ENCODE measurements around the gene RAB44.
"Not testable (repeated sequence)": the region's sequence is repeated elsewhere in the genome, so short reads cannot be mapped to it uniquely, and the experiment has no call there.

Gene RAB44

DNA sequence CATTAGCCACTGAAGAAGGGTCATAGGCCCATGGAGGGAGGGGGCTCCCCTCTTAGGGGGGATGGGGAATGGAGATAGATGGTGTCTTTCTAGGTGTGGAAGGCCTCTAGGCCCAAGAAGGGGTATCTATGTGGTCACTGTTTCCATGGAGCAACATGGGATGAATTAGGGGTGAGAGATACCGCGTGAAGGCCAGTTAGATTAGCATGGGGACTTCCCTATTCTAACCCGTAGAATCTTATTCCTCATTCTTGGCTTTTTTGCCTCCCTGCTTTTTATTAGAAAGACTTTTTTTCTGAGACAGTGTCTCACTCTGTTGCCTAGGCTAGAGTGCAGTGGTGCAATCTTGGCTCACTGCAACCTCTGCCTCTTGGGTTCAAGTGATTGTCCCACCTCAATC, 3.2 kb downstream of the RAB44 start:
- no peak for DNase-seq (ENCODE audit: low spot score)
- H3K36me3 Mint-ChIP-seq (ENCODE audit: low read depth) = no peaks in the 10 kb centered on the region
- no peaks in the 10 kb centered on the region for H3K9me3 Mint-ChIP-seq
- H3K4me1 Mint-ChIP-seq (ENCODE audit: low read depth) = peaks cover 14% of the 10 kb centered on the region
- no peak overlapping the region for H3K4me3 Mint-ChIP-seq
- no peak overlapping the region for H3K27ac Mint-ChIP-seq
- H3K27me3 Mint-ChIP-seq (ENCODE audit: low read depth) = peaks cover 19% of the 10 kb centered on the region

DNA sequence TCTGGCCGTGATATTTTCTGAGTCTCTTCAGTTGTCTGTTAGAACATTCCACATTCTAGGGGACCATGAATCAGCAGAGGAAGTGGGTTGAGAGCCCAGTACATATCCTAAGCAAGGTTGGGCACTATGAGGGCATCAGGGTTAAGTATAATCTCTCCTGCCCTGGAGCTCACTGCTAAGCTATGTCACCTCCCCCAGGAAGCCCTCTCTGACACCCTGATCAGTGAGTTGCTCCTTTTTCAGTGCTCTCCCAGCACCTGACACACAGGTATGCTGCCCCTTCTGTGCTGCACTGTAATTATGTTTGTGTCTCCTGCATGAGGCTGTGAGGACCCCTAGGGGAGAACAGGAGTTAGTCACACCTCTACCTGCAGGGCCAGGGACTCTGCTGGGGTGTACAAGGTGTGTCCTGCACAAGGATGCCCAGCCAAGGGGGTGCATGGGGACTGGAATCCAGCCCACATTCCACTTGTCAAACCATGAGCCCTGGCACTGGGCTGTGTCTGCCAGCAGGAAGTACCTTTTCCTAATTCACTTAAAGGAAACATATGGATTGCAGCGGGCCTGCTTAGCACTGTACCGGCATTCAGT, 3.9 kb downstream of the RAB44 start:
- Mint-ChIP-seq H3K4me1 (ENCODE audit: low read depth) (peaks cover 11% of the 10 kb centered on the region), H3K36me3 (ENCODE audit: low read depth) (no peaks in the 10 kb centered on the region), H3K27me3 (ENCODE audit: low read depth) (peaks cover 19% of the 10 kb centered on the region), H3K4me3 (no peak overlapping the region), H3K9me3 (no peaks in the 10 kb centered on the region), H3K27ac (no peak overlapping the region)
- DNase-seq (ENCODE audit: low spot score) = no peak

DNA sequence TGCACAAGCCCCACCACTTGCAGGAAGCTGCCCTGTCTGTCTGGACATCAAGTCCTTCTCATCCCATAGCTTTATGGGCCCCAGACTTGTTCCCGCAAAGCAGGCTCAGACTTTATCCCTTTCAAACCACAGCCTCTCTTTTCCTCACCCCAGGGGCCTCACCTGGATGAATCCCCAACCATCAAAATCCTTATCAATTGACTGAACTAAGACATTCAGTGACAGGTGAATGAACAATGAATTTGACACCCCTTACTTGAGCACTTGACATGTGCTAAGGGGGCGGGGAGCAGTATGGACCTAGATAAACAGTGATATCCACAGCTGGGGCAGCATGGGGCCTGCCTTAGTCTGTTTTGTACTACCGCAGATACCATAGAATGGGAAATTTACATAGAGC, 5.0 kb downstream of the RAB44 start:
- H3K4me3 Mint-ChIP-seq = no peak overlapping the region
- no peak for DNase-seq (ENCODE audit: low spot score)
- no peaks in the 10 kb centered on the region for H3K9me3 Mint-ChIP-seq
- peaks cover 17% of the 10 kb centered on the region for H3K27me3 Mint-ChIP-seq (ENCODE audit: low read depth)
- H3K4me1 Mint-ChIP-seq (ENCODE audit: low read depth) = peaks cover 7% of the 10 kb centered on the region
- H3K36me3 Mint-ChIP-seq (ENCODE audit: low read depth) = no peaks in the 10 kb centered on the region
- H3K27ac Mint-ChIP-seq = no peak overlapping the region

DNA sequence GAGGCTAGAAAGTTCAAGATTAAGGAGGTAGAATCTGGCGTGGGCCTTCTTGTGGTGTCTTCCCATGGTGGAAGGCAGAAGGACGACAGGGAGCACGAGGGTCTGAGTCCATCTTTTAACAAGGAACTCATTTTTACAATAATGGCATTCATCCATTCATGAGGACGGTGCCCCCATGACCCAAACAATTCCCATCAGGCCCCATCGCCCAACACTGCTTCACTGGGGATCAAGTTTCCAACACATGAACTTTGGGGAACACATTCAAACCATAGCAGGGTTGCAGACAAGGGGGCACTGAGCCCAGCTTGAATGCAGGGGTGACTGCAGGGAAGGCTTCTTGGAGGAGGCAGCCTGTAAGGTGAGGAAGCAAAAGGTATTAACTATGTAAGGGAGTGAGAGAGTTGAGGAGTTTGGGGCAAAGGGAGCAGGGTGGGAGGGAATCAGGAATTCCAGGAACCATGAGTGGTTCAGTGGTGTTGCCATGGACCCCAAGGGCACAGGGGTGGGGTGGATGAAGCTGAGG, 5.5 kb downstream of the RAB44 start:
- no peaks in the 10 kb centered on the region for H3K36me3 Mint-ChIP-seq (ENCODE audit: low read depth)
- peaks cover 17% of the 10 kb centered on the region for H3K27me3 Mint-ChIP-seq (ENCODE audit: low read depth)
- no peak for DNase-seq (ENCODE audit: low spot score)
- no peak overlapping the region for H3K4me3 Mint-ChIP-seq
- no peaks in the 10 kb centered on the region for H3K9me3 Mint-ChIP-seq
- H3K4me1 Mint-ChIP-seq (ENCODE audit: low read depth) = peaks cover 6% of the 10 kb centered on the region
- no peak overlapping the region for H3K27ac Mint-ChIP-seq

DNA sequence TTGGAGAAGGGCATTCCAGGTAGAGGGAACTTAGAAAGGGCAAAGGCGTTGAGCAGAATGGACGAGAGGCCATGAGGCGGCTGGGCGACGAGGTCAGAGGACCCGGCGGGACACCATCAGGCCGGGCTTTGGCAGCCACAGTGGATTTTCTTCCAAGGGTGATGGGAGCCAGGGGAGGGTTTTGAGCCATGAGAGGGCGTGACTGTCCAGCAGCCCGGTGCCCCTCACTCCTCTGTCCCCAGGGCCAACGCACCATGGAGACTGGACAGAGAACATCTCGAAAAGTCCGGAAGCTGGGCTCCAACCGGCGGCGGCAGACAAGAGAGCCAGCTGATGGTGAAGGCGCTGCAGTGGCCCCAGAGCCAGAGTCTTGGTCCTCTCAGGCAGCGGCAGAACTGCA, 6.4 kb downstream of the RAB44 start:
- Mint-ChIP-seq H3K4me1 (ENCODE audit: low read depth) (peaks cover 6% of the 10 kb centered on the region), H3K36me3 (ENCODE audit: low read depth) (no peaks in the 10 kb centered on the region), H3K9me3 (no peaks in the 10 kb centered on the region), H3K27ac (no peak overlapping the region), H3K4me3 (no peak overlapping the region), H3K27me3 (ENCODE audit: low read depth) (peaks cover 17% of the 10 kb centered on the region)
- no peak for DNase-seq (ENCODE audit: low spot score)

DNA sequence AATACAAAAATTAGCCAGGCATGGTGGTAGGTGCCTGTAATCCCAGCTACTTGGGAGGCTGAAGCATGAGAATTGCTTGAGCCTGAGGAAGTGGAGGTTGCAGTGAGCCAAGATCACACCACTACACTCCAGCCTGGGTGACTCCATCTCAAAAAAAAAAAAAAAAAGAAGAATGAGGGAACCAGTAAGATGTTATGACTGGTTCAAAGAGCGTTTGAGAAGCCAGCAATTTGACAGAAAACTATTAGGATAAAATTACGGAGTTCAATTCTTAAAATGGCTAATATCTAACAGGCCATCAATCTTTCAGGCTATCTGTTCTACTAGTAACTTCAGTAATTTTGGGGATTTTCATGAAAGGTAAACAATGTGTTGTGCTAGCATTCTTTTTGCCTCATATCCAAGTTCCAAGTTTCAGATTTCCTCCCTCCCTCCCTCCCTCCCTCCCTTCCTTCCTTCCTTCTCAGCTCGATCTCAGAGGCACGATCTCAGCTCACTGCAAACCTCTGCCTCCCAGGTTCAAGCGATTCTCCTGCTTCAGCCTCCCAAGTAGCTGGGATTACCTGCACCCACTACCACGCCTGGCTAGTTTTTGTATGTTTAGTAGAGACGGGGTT, 7.4 kb downstream of the RAB44 start:
- H3K9me3 Mint-ChIP-seq; H3K4me1 Mint-ChIP-seq (ENCODE audit: low read depth); H3K27ac Mint-ChIP-seq; DNase-seq (ENCODE audit: low spot score); H3K4me3 Mint-ChIP-seq; H3K36me3 Mint-ChIP-seq (ENCODE audit: low read depth): not testable (repeated sequence)
- peaks cover 19% of the 10 kb centered on the region for H3K27me3 Mint-ChIP-seq (ENCODE audit: low read depth)

DNA sequence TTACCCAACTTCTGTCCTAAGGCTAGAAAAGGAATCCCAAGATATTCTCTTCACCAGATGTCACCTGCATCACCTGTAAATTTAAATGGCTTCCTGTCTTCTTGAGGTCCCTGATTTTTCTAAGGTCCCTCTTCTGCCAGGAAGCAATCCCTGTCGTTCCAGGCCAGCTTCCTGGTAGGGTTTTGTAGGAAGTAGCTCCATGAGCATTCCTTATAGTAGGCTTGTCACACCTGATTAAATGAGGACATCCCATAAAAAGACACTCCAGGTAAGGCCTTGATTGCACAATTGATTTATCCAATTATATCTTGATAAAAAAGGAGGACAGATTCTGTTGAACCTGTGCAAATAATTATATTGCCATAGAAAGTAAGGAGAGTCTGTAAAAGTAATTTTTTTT, 8.7 kb downstream of the RAB44 start:
- DNase-seq (ENCODE audit: low spot score) = no peak
- H3K4me1 Mint-ChIP-seq (ENCODE audit: low read depth) = peaks cover 2% of the 10 kb centered on the region
- H3K27ac Mint-ChIP-seq = no peak overlapping the region
- H3K9me3 Mint-ChIP-seq = no peaks in the 10 kb centered on the region
- H3K4me3 Mint-ChIP-seq = no peak overlapping the region
- peaks cover 20% of the 10 kb centered on the region for H3K27me3 Mint-ChIP-seq (ENCODE audit: low read depth)
- no peaks in the 10 kb centered on the region for H3K36me3 Mint-ChIP-seq (ENCODE audit: low read depth)

DNA sequence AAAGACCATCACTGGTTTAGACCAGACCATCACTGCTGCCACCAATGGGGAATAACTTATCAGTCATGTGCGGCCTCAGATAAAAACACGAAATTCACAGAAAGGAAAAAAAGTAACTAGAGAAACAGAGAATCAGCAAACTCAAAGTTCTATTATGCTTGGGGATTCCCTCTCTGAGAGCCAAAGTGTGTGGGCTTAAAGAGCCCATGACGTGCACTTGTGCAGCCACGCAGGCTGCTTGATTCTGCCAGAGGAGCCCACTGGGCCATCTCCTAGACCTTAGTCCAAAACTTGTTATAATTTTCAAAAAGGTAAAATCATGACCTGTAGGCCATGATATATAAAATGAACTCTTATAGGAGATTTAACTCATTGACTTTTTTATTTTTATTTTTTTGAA, 15.2 kb downstream of the RAB44 start:
- no peak for DNase-seq (ENCODE audit: low spot score)
- H3K27ac Mint-ChIP-seq = no peak overlapping the region
- no peaks in the 10 kb centered on the region for H3K9me3 Mint-ChIP-seq
- H3K4me1 Mint-ChIP-seq (ENCODE audit: low read depth) = no peaks in the 10 kb centered on the region
- no peak overlapping the region for H3K4me3 Mint-ChIP-seq
- peaks cover 3% of the 10 kb centered on the region for H3K27me3 Mint-ChIP-seq (ENCODE audit: low read depth)
- H3K36me3 Mint-ChIP-seq (ENCODE audit: low read depth) = no peaks in the 10 kb centered on the region

DNA sequence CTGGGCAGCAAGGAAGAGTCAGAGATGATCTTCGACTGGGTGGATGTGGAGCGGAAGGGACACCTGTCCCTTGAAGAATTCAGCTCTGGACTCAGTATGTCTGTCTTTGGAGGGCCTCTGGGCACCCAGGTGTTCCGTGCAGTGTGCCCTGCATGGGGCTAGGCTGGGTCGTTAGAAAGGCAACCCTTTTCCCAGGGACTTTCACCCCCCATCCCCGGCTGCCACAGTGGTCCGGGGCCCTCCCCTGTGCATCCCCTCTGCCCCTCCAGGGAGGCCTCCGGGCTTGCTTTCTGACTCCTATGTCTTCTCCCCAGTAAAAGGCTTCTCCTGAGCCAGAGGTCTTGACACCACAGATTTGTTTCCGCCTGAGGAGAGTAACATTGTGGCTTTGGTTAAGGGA, 16.2 kb downstream of the RAB44 start:
- H3K4me3 Mint-ChIP-seq = no peak overlapping the region
- no peaks in the 10 kb centered on the region for H3K4me1 Mint-ChIP-seq (ENCODE audit: low read depth)
- DNase-seq (ENCODE audit: low spot score) = no peak
- peaks cover 3% of the 10 kb centered on the region for H3K27me3 Mint-ChIP-seq (ENCODE audit: low read depth)
- no peak overlapping the region for H3K27ac Mint-ChIP-seq
- H3K36me3 Mint-ChIP-seq (ENCODE audit: low read depth) = no peaks in the 10 kb centered on the region
- no peaks in the 10 kb centered on the region for H3K9me3 Mint-ChIP-seq

DNA sequence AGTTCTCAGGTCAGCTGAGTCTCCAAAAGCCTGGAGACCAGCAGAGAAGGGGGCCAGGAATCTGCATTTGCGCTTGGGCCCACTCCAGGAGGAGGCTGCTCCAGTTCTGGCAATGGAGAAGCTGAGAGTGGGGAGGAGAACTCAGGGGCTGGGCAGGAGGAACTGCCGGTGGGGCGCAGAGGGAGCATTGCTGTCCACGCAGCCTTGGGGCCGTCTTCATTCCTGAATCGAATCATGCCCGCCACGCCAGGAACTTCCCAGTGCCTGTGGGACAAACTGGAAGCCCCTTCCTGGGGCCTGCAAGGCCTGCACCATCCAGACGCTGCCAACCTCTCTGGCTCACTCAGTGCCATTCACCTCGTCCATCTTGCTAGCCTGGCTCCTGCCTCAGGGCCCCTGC, 16.9 kb downstream of the RAB44 start:
- no peaks in the 10 kb centered on the region for H3K36me3 Mint-ChIP-seq (ENCODE audit: low read depth)
- no peak overlapping the region for H3K4me3 Mint-ChIP-seq
- peaks cover 3% of the 10 kb centered on the region for H3K27me3 Mint-ChIP-seq (ENCODE audit: low read depth)
- DNase-seq (ENCODE audit: low spot score) = no peak
- H3K27ac Mint-ChIP-seq = no peak overlapping the region
- no peaks in the 10 kb centered on the region for H3K4me1 Mint-ChIP-seq (ENCODE audit: low read depth)
- no peaks in the 10 kb centered on the region for H3K9me3 Mint-ChIP-seq

DNA sequence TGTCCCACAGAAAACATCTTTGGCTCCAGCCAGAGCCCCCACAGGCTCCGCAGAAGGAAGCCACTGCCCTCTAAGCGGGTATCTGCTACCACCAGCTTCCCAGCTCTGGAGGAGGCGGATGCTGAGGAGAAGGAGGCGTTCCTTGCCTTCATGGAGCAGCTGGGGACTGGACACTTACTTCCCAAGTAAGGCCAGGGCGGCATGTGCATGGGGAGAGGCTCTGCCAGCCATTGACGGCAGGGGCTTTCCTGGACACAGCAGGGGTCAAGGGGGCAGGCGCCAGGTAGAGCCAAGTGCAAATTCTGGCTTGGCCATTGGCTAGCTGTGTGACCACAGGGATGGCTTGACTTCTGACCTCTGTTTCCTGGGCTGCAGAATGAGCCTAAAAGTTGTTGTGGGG, 17.8 kb downstream of the RAB44 start:
- no peaks in the 10 kb centered on the region for H3K4me1 Mint-ChIP-seq (ENCODE audit: low read depth)
- no peak overlapping the region for H3K4me3 Mint-ChIP-seq
- no peaks in the 10 kb centered on the region for H3K9me3 Mint-ChIP-seq
- no peaks in the 10 kb centered on the region for H3K36me3 Mint-ChIP-seq (ENCODE audit: low read depth)
- H3K27me3 Mint-ChIP-seq (ENCODE audit: low read depth) = no peaks in the 10 kb centered on the region
- no peak overlapping the region for H3K27ac Mint-ChIP-seq
- DNase-seq (ENCODE audit: low spot score) = no peak

DNA sequence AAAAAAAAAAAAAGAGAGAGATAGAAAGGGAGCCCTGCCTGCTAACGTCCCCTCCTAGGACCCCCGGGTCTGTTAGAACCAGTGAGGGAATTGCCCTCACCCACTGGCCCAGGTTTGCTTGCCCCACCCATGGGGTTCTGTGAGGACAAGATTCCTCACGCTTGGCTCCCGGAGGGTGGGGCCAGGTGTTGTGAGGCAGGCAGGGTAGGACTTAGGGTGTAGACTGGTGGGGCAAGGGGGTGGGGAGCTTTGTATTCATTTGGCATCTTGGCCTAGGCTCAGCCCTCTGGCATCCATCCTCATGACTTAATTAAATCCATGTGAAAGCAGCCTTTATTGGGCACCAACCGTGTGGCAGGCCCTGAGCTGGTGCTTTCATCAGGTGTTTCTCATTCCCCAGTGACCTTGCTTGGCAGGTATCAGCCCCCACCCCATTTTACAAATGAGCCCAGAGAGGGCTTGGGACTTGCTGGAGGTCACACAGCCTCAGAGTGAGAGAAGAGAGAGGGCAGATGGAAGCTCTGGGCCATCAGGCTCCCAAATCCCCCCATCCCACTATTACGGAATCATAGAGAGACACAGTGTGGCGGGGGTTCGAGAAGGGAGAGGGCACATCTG, 19.0 kb downstream of the RAB44 start:
- Mint-ChIP-seq H3K27ac (no peak overlapping the region), H3K4me1 (ENCODE audit: low read depth) (no peaks in the 10 kb centered on the region), H3K4me3 (no peak overlapping the region), H3K27me3 (ENCODE audit: low read depth) (no peaks in the 10 kb centered on the region), H3K9me3 (no peaks in the 10 kb centered on the region), H3K36me3 (ENCODE audit: low read depth) (no peaks in the 10 kb centered on the region)
- DNase-seq (ENCODE audit: low spot score) = no peak

DNA sequence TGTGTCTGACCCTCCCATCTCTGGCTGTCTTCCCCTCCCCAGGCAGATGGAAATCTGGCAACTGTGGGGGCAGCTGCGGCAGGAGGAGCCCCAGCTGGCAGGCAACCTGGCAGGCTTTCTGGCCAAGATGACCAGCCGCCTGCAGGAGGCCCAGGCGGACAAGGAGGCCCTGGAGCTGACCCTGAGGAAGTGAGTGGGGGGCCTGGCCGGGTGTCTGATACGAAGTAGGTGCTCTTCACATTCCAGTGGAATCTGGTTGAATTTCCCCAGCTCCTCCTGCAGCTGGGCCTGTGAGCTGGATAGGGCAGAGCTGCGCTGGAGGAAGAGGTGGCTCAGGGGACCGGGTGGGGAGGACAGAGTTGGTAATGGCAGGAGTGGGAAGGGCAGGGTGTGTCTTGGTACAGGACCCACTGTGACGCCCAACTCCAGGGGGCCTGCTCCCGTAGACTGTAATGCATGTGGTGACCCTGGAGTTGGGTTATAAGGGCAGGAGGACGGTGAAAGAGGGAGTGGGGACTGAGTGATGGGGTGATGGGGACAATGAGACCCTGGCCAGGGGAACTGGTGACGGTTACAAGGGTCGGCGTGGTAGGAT, 19.7 kb downstream of the RAB44 start:
- Mint-ChIP-seq H3K27me3 (ENCODE audit: low read depth) (no peaks in the 10 kb centered on the region), H3K27ac (no peak overlapping the region), H3K4me1 (ENCODE audit: low read depth) (no peaks in the 10 kb centered on the region), H3K9me3 (no peaks in the 10 kb centered on the region), H3K4me3 (no peak overlapping the region), H3K36me3 (ENCODE audit: low read depth) (no peaks in the 10 kb centered on the region)
- no peak for DNase-seq (ENCODE audit: low spot score)

DNA sequence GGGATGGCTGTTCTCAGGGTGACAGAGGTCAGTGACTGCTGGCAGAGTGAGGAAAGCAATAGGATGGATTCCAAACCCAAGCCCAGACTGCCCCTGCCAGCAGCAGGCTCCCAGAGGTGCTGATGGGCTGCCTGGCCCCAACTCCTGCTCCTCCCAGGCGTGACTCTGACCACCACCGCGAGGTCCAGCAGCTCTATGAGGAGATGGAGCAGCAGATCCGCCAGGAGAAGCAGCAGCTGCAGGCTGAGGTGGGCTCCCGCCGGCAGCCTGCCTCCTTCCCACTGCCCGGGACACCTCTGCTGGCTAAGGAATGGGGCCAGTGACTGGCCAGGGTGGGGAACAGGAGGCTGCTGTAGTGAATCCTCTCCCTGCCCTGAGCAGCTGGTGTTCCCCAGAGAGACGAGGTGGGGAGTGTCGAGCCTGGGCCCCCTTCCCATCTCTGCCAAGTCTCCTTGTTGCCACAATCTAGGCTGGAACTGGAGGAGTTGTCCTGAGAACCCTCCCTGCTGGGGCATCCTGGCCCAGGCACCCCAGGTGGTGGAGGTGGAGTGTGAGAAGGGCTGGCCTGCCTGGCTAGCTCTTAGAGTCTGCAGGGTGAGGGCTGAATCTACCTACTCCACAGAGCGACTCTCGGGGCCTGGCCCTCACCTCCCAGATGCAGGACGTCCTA, 20.4 kb downstream of the RAB44 start:
- Mint-ChIP-seq H3K4me1 (ENCODE audit: low read depth) (no peaks in the 10 kb centered on the region), H3K27me3 (ENCODE audit: low read depth) (no peaks in the 10 kb centered on the region), H3K4me3 (no peak overlapping the region), H3K9me3 (no peaks in the 10 kb centered on the region), H3K27ac (no peak overlapping the region), H3K36me3 (ENCODE audit: low read depth) (no peaks in the 10 kb centered on the region)
- DNase-seq (ENCODE audit: low spot score) = no peak

Measured in T-helper 2 cell treated with Interferon-gamma antibody and Interleukin-4, amounts not matched to agents 5 μg/mL and 100 μg/mL, for 36 hours (primary cell).